HL-60 (cell line): ENCODE measurements around the gene TMEM198.

Experiments used
- CTCF ChIP-seq: IDR thresholded peaks from one replicate; pipeline ENCODE4 v1.5.1; 2011; ENCODE audit warnings: low read length, control low read depth, inconsistent platforms; ENCODE audit not compliant: insufficient read depth
- GABPA ChIP-seq: IDR thresholded peaks from 2 replicates; pipeline ENCODE4 v1.6.1; 2012; ENCODE audit warnings: low read depth
- POLR2AphosphoS5 ChIP-seq: IDR thresholded peaks from 2 replicates; pipeline ENCODE4 v1.6.1; 2012; ENCODE audit warnings: low read depth
- REST ChIP-seq: IDR thresholded peaks from 2 replicates; pipeline ENCODE4 v1.6.1; 2012; ENCODE audit warnings: low read depth; ENCODE audit not compliant: insufficient replicate concordance

GRCh38 chr2:219551441-219552381, 7.9 kb downstream of the TMEM198 start:
- TF ChIP-seq REST (no peak), CTCF (no peak), POLR2AphosphoS5 (no peak), GABPA (no peak)
